ENCODE results near the gene DNAJA3. TPM values are rescaled to one million over a fixed set of nuclear protein-coding genes. Genes with fewer than 3 reads are reported as not detected.
A peak's percentile ranks its signal among the peaks of the same experiment; 100 is the strongest.

The DNAJA3 gene
- polyA plus RNA-seq, 2 donors: 20.5 to 27.8 TPM

- no peak overlapping the region for H3K27ac ChIP-seq (ENCODE audit: low read depth in 2 of 2, low read length in 1 of 2)
- WGBS, 2 donors: 92 to 94% methylated on average over 14 of the region's 14 CpGs
- H3K9me3 ChIP-seq (ENCODE audit: control insufficient read depth in 2 of 2, insufficient read depth in 1 of 2, low read depth in 1 of 2, low read length in 1 of 2): no peaks in the 10 kb centered on the region
- H3K4me3 ChIP-seq (ENCODE audit: low read depth in 1 of 2, low read length in 2 of 2): no peak overlapping the region
- H3K36me3 ChIP-seq (ENCODE audit: control insufficient read depth in 2 of 2, insufficient read depth in 2 of 2, low read length in 1 of 2): peaks cover 36 to 58% of the 10 kb centered on the region in 2 donors
- H3K27me3 ChIP-seq (ENCODE audit: control insufficient read depth in 1 of 2, insufficient read depth in 2 of 2, low read length in 2 of 2): no peaks in the 10 kb centered on the region
- no peaks in the 10 kb centered on the region for H3K4me1 ChIP-seq (ENCODE audit: control insufficient read depth in 2 of 2, insufficient read depth in 2 of 2, low read length in 1 of 2)
Measured at GRCh38 chr16:4450931-4451519, 25.4 kb downstream of the DNAJA3 start.

- 95 to 98% methylated on average over 5 of the region's 5 CpGs for WGBS, 2 donors
- no peaks in the 10 kb centered on the region for H3K4me1 ChIP-seq (ENCODE audit: control insufficient read depth in 2 of 2, insufficient read depth in 2 of 2, low read length in 1 of 2)
- H3K4me3 ChIP-seq (ENCODE audit: low read depth in 1 of 2, low read length in 2 of 2): no peak overlapping the region
- peaks cover 25 to 56% of the 10 kb centered on the region in 2 donors for H3K36me3 ChIP-seq (ENCODE audit: control insufficient read depth in 2 of 2, insufficient read depth in 2 of 2, low read length in 1 of 2)
- no peaks in the 10 kb centered on the region for H3K9me3 ChIP-seq (ENCODE audit: control insufficient read depth in 2 of 2, insufficient read depth in 1 of 2, low read depth in 1 of 2, low read length in 1 of 2)
- no peak overlapping the region for H3K27ac ChIP-seq (ENCODE audit: low read depth in 2 of 2, low read length in 1 of 2)
- no peaks in the 10 kb centered on the region for H3K27me3 ChIP-seq (ENCODE audit: control insufficient read depth in 1 of 2, insufficient read depth in 2 of 2, low read length in 2 of 2)
Measured at GRCh38 chr16:4452674-4453073, 27.0 kb downstream of the DNAJA3 start.

GRCh38 chr16:4454623-4455022, 29.0 kb downstream of the DNAJA3 start:
- no peaks in the 10 kb centered on the region for H3K9me3 ChIP-seq (ENCODE audit: control insufficient read depth in 2 of 2, insufficient read depth in 1 of 2, low read depth in 1 of 2, low read length in 1 of 2)
- 78 to 81% methylated on average over 9 of the region's 9 CpGs for WGBS, 2 donors
- H3K36me3 ChIP-seq (ENCODE audit: control insufficient read depth in 2 of 2, insufficient read depth in 2 of 2, low read length in 1 of 2): peaks cover 22 to 47% of the 10 kb centered on the region in 2 donors
- no peaks in the 10 kb centered on the region for H3K27me3 ChIP-seq (ENCODE audit: control insufficient read depth in 1 of 2, insufficient read depth in 2 of 2, low read length in 2 of 2)
- no peak overlapping the region for H3K4me3 ChIP-seq (ENCODE audit: low read depth in 1 of 2, low read length in 2 of 2)
- no peak overlapping the region for H3K27ac ChIP-seq (ENCODE audit: low read depth in 2 of 2, low read length in 1 of 2)
- no peaks in the 10 kb centered on the region for H3K4me1 ChIP-seq (ENCODE audit: control insufficient read depth in 2 of 2, insufficient read depth in 2 of 2, low read length in 1 of 2)

- Histone ChIP-seq H3K4me1 (ENCODE audit: control insufficient read depth in 2 of 2, insufficient read depth in 2 of 2, low read length in 1 of 2) (no peaks in the 10 kb centered on the region), H3K9me3 (ENCODE audit: control insufficient read depth in 2 of 2, insufficient read depth in 1 of 2, low read depth in 1 of 2, low read length in 1 of 2) (no peaks in the 10 kb centered on the region), H3K27me3 (ENCODE audit: control insufficient read depth in 1 of 2, insufficient read depth in 2 of 2, low read length in 2 of 2) (no peaks in the 10 kb centered on the region), H3K36me3 (ENCODE audit: control insufficient read depth in 2 of 2, insufficient read depth in 2 of 2, low read length in 1 of 2) (peaks cover 22 to 45% of the 10 kb centered on the region in 2 donors), H3K4me3 (ENCODE audit: low read depth in 1 of 2, low read length in 2 of 2) (no peak overlapping the region), H3K27ac (ENCODE audit: low read depth in 2 of 2, low read length in 1 of 2) (no peak overlapping the region)
- 90 to 94% methylated on average over 14 of the region's 14 CpGs for WGBS, 2 donors
Measured at GRCh38 chr16:4455081-4455480, 29.4 kb downstream of the DNAJA3 start.

DNA sequence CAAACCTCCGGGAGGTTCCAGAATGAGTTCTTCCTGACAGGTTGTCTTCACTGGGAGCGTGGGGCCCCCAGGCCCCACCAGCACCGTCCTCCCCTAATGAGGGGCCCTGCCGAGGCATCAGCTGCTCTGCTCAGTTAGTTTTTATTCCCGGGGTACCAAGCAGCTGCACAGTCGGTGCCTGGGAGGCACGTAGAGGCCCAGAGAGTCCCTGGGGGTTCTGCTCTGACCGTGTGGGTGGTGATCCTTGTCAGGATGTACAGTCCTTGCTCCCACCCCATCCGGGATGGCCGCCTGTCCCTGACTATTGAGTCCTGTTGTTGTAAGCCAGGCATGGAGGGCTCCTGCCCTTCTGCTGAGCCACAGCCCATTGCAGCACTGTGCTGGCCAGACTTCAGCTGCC, 30.3 kb downstream of the DNAJA3 start:
- Histone ChIP-seq H3K27me3 (ENCODE audit: control insufficient read depth in 1 of 2, insufficient read depth in 2 of 2, low read length in 2 of 2) (no peaks in the 10 kb centered on the region), H3K4me1 (ENCODE audit: control insufficient read depth in 2 of 2, insufficient read depth in 2 of 2, low read length in 1 of 2) (no peaks in the 10 kb centered on the region), H3K27ac (ENCODE audit: low read depth in 2 of 2, low read length in 1 of 2) (no peak overlapping the region), H3K36me3 (ENCODE audit: control insufficient read depth in 2 of 2, insufficient read depth in 2 of 2, low read length in 1 of 2) (peaks cover 13 to 39% of the 10 kb centered on the region in 2 donors), H3K9me3 (ENCODE audit: control insufficient read depth in 2 of 2, insufficient read depth in 1 of 2, low read depth in 1 of 2, low read length in 1 of 2) (no peaks in the 10 kb centered on the region), H3K4me3 (ENCODE audit: low read depth in 1 of 2, low read length in 2 of 2) (no peak overlapping the region)
- WGBS, 2 donors: 74 to 77% methylated on average over 10 of the region's 10 CpGs

DNA sequence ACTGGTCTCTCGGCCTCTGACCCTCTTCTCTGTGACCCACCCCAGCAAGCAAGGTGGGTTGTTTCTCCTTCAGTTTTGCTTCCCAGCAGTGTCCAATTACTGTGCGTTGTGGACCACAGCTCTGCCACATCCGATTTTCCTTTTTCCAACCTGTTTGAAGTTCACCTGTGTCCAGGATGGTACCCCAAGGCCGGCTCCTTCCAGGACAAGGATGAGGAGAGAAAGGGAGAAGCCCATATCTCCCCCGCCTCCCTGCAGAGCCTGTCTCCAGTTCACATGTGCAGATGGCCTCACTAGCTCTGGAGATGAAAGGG, 35.2 kb downstream of the DNAJA3 start:
- Histone ChIP-seq H3K9me3 (ENCODE audit: control insufficient read depth in 2 of 2, insufficient read depth in 1 of 2, low read depth in 1 of 2, low read length in 1 of 2) (no peaks in the 10 kb centered on the region), H3K27ac (ENCODE audit: low read depth in 2 of 2, low read length in 1 of 2) (peak overlapping the region in 1 of 2 donors; percentile 42), H3K4me3 (ENCODE audit: low read depth in 1 of 2, low read length in 2 of 2) (no peak overlapping the region), H3K36me3 (ENCODE audit: control insufficient read depth in 2 of 2, insufficient read depth in 2 of 2, low read length in 1 of 2) (peaks cover 12 to 27% of the 10 kb centered on the region in 2 donors), H3K4me1 (ENCODE audit: control insufficient read depth in 2 of 2, insufficient read depth in 2 of 2, low read length in 1 of 2) (no peaks in the 10 kb centered on the region), H3K27me3 (ENCODE audit: control insufficient read depth in 1 of 2, insufficient read depth in 2 of 2, low read length in 2 of 2) (no peaks in the 10 kb centered on the region)
- WGBS, 2 donors: 86 to 89% methylated on average over 5 of the region's 5 CpGs

DNA sequence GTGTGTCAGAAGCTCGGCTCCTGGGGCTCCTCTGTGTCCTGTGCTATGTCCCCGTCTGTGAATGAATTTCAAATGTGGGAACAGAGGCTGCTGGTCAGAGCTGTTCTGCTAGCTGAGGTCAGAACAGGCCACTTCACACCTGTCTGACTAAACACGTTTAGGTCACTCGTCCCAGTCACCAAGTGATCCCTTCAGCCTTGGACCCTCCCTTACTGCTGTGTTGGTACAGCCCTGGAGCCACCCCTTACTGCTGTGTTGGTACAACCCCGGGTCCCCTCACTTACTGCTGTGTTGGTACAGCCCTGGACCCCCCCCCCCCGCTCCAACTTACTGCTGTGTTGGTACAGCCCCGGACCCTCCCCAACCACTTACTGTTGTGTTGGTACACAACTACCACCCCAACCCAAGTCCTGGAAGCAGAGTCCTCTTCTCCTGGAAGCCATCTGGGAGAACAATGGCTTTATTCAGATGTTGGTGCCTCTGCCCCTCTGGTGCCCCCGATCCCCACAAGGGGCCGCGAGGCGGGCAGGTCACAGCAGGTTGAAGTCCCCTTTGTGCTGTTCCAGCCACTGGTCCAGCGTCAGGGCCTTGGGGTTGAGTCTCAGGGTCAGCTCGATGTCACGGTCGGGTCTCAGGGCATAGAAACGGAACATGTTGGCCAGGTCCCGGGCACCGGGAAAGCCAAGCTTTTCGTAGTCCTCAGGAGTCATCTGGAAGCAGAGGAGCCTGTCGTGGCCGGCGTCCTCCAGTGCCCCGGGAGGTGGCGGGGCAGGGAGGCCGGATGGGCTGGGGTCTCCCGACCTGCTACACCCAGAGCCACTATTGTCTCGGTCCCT, 35.8 kb downstream of the DNAJA3 start:
- Histone ChIP-seq H3K27ac (ENCODE audit: low read depth in 2 of 2, low read length in 1 of 2) (peak overlapping the region in 1 of 2 donors; percentile 42), H3K36me3 (ENCODE audit: control insufficient read depth in 2 of 2, insufficient read depth in 2 of 2, low read length in 1 of 2) (peaks cover 12 to 28% of the 10 kb centered on the region in 2 donors)

GRCh38 chr16:4463522-4464163, 38.0 kb downstream of the DNAJA3 start:
- WGBS, 2 donors: 74 to 79% methylated on average over 22 of the region's 22 CpGs
- Histone ChIP-seq H3K4me1 (ENCODE audit: control insufficient read depth in 2 of 2, insufficient read depth in 2 of 2, low read length in 1 of 2) (no peaks in the 10 kb centered on the region), H3K36me3 (ENCODE audit: control insufficient read depth in 2 of 2, insufficient read depth in 2 of 2, low read length in 1 of 2) (peaks cover 12 to 27% of the 10 kb centered on the region in 2 donors), H3K4me3 (ENCODE audit: low read depth in 1 of 2, low read length in 2 of 2) (no peak overlapping the region), H3K27ac (ENCODE audit: low read depth in 2 of 2, low read length in 1 of 2) (no peak overlapping the region), H3K9me3 (ENCODE audit: control insufficient read depth in 2 of 2, insufficient read depth in 1 of 2, low read depth in 1 of 2, low read length in 1 of 2) (no peaks in the 10 kb centered on the region), H3K27me3 (ENCODE audit: control insufficient read depth in 1 of 2, insufficient read depth in 2 of 2, low read length in 2 of 2) (no peaks in the 10 kb centered on the region)

More for the DNA sequence above, 35.8 kb downstream of the DNAJA3 start:
- H3K4me3 ChIP-seq (ENCODE audit: low read depth in 1 of 2, low read length in 2 of 2): no peak overlapping the region
- H3K4me1 ChIP-seq (ENCODE audit: control insufficient read depth in 2 of 2, insufficient read depth in 2 of 2, low read length in 1 of 2): no peaks in the 10 kb centered on the region
- H3K27me3 ChIP-seq (ENCODE audit: control insufficient read depth in 1 of 2, insufficient read depth in 2 of 2, low read length in 2 of 2): no peaks in the 10 kb centered on the region
- H3K9me3 ChIP-seq (ENCODE audit: control insufficient read depth in 2 of 2, insufficient read depth in 1 of 2, low read depth in 1 of 2, low read length in 1 of 2): no peaks in the 10 kb centered on the region
- 78% methylated on average over 27 of the region's 27 CpGs for WGBS, 2 donors

GRCh38 chr16:4465977-4466779, 40.5 kb downstream of the DNAJA3 start:
- H3K9me3 ChIP-seq (ENCODE audit: control insufficient read depth in 2 of 2, insufficient read depth in 1 of 2, low read depth in 1 of 2, low read length in 1 of 2): no peaks in the 10 kb centered on the region
- H3K4me1 ChIP-seq (ENCODE audit: control insufficient read depth in 2 of 2, insufficient read depth in 2 of 2, low read length in 1 of 2): no peaks in the 10 kb centered on the region
- H3K4me3 ChIP-seq (ENCODE audit: low read depth in 1 of 2, low read length in 2 of 2): no peak overlapping the region
- H3K27ac ChIP-seq (ENCODE audit: low read depth in 2 of 2, low read length in 1 of 2): no peak overlapping the region
- peaks cover 16 to 31% of the 10 kb centered on the region in 2 donors for H3K36me3 ChIP-seq (ENCODE audit: control insufficient read depth in 2 of 2, insufficient read depth in 2 of 2, low read length in 1 of 2)
- H3K27me3 ChIP-seq (ENCODE audit: control insufficient read depth in 1 of 2, insufficient read depth in 2 of 2, low read length in 2 of 2): no peaks in the 10 kb centered on the region
- 87% methylated on average over 32 of the region's 32 CpGs for WGBS, 2 donors
